Measurements from ENCODE around the gene NEUROG3. TPM values are rescaled to one million over a fixed set of nuclear protein-coding genes. Genes with fewer than 3 reads are reported as not detected.

The NEUROG3 gene, protein sequence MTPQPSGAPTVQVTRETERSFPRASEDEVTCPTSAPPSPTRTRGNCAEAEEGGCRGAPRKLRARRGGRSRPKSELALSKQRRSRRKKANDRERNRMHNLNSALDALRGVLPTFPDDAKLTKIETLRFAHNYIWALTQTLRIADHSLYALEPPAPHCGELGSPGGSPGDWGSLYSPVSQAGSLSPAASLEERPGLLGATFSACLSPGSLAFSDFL
- total RNA-seq = not detected
- long read RNA-seq = 0 reads

DNA sequence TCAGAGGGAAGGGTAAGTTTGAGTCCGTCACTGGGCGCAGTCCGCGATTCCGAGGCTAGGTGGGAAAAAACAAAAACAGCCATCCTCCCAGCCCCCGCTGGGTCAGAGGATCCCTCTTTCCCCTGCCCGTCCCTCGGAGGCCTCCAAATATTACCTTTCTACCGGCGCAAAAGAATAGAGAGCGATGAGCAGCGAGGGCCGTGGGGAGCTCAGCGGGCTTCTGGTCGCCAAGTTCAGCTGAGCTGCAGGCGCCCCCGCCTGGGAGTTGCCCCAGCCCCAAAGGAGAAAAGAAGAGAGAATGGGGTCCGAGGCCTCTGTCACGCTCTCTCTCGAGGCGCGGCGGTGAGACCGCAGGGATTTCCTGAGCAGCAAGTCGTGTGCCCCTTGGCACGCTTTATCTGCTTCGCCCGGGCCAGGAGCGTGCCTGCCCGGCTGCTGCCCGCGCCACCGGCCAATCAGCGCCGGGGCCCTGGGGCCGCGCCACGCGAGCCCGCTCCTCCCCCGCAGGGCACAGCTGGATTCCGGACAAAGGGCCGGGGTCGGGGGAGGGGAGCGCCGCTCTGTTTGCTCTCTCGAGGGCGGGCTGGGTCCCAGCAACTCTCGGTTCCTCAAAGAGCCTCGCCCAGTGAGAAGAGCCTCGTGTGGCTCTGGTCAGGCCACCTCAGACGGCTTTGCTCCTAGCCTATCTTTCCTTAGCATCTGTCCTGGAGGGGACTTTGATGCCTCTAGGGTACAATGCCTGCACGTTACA lies at the start of gene NEUROG3:
Gene NEUROG3, minus strand, starts transcription at position 367 of the 751 bp plus-strand sequence. CDS start 379 bp downstream, outside the sequence.
- peaks cover 100% of the 10 kb centered on the region for H3K27me3 ChIP-seq (ENCODE audit: low read depth)
- intact Hi-C loops (cut with micrococcal nuclease) = no loop called here
- DNase-seq = no peak
- H3K9me3 ChIP-seq (replicated peaks) = no peaks in the 10 kb centered on the region
- no peaks in the 10 kb centered on the region for H3K36me3 ChIP-seq
- peaks cover 30% of the 10 kb centered on the region for H3K4me1 ChIP-seq
- no peak within 1 kb of the TSS for H3K27ac ChIP-seq (replicated peaks)
- TF ChIP-seq, protein P1, sequence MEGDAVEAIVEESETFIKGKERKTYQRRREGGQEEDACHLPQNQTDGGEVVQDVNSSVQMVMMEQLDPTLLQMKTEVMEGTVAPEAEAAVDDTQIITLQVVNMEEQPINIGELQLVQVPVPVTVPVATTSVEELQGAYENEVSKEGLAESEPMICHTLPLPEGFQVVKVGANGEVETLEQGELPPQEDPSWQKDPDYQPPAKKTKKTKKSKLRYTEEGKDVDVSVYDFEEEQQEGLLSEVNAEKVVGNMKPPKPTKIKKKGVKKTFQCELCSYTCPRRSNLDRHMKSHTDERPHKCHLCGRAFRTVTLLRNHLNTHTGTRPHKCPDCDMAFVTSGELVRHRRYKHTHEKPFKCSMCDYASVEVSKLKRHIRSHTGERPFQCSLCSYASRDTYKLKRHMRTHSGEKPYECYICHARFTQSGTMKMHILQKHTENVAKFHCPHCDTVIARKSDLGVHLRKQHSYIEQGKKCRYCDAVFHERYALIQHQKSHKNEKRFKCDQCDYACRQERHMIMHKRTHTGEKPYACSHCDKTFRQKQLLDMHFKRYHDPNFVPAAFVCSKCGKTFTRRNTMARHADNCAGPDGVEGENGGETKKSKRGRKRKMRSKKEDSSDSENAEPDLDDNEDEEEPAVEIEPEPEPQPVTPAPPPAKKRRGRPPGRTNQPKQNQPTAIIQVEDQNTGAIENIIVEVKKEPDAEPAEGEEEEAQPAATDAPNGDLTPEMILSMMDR (IDR thresholded peaks at IDR 0.05; ENCODE audit: borderline replicate concordance) = no peak
- H3K4me3 ChIP-seq = peak within 1 kb of the TSS; percentile 52

DNA sequence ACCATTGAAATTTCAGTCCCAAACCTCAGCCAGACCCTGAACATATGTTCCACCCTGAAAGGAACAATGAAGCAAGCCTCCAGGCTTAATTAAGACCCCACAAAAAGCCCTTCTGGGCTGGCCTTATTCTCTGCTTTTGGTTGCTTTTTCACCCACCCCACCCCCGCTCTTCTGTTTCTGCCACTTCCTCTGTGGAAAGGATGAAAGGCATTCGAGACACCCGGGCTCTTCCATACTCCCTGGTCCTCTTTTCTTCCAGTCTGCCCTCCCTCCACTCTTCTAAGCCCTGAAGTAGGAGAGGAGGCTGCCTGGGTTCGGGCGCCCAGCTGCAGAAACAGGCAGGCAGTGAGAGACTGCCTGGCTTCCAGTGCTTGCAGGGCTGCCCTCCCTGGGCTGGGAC lies 47.4 kb upstream of the NEUROG3 start:
- peaks cover 7% of the 10 kb centered on the region for H3K9me3 ChIP-seq (replicated peaks)
- no peak overlapping the region for H3K4me3 ChIP-seq
- intact Hi-C loops (cut with micrococcal nuclease) = no loop called here
- no peak for DNase-seq
- TF ChIP-seq, protein P1 (IDR thresholded peaks at IDR 0.05; ENCODE audit: borderline replicate concordance) = no peak
- H3K27me3 ChIP-seq (ENCODE audit: low read depth) = peaks cover 56% of the 10 kb centered on the region
- no peaks in the 10 kb centered on the region for H3K36me3 ChIP-seq
- H3K27ac ChIP-seq (replicated peaks) = no peak overlapping the region
- H3K4me1 ChIP-seq = no peaks in the 10 kb centered on the region

DNA sequence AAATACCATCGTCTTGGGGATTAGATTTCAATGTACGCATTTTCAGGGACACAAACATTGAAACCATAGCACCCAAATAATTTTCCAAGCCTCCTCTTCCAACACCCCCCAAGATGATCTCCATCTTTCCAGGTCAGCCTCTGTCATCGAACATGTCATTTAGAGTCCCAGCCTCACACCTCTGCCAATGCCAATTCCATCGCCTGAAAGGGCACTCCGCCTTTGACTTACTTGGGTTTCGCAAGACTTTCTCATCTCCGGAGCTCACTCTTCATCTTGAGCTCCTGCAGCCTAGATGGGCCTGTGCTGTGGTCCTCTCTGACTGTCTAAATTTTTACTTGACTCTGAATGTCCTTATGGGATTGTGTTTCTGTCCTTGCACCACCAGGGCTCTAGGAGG lies 46.4 kb upstream of the NEUROG3 start:
- no peak overlapping the region for H3K27ac ChIP-seq (replicated peaks)
- peaks cover 56% of the 10 kb centered on the region for H3K27me3 ChIP-seq (ENCODE audit: low read depth)
- no peaks in the 10 kb centered on the region for H3K4me1 ChIP-seq
- intact Hi-C loops (cut with micrococcal nuclease) = no loop called here
- H3K9me3 ChIP-seq (replicated peaks) = peaks cover 7% of the 10 kb centered on the region
- DNase-seq = no peak
- H3K36me3 ChIP-seq = no peaks in the 10 kb centered on the region
- TF ChIP-seq, protein P1 (IDR thresholded peaks at IDR 0.05; ENCODE audit: borderline replicate concordance) = no peak
- H3K4me3 ChIP-seq = no peak overlapping the region

DNA sequence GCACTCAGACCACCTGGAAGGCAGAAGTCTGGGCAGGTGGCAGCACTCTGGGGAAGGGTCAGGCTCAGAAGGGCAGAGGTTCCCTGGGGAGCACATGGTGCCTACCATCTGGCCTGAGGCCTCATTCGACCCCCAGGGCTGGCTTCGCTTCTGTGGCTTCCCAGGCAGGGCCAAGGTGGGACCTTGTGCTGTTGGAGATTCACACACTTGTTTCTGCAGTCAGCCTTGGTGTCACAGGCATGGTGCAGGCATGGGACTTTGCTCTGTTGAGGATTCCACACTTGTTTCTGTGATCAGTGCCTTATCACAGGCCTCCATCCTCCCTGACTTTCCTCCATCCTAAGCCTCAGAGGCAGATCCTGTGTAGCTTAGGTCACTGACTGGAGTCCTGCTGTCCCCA lies 45.5 kb upstream of the NEUROG3 start:
- no peak overlapping the region for H3K4me3 ChIP-seq
- H3K9me3 ChIP-seq (replicated peaks) = peaks cover under 1% of the 10 kb centered on the region
- H3K36me3 ChIP-seq = no peaks in the 10 kb centered on the region
- no peak overlapping the region for H3K27ac ChIP-seq (replicated peaks)
- H3K4me1 ChIP-seq = no peaks in the 10 kb centered on the region
- peaks cover 56% of the 10 kb centered on the region for H3K27me3 ChIP-seq (ENCODE audit: low read depth)
- TF ChIP-seq, protein P1 (IDR thresholded peaks at IDR 0.05; ENCODE audit: borderline replicate concordance) = no peak
- intact Hi-C loops (cut with micrococcal nuclease) = no loop called here
- DNase-seq = no peak

DNA sequence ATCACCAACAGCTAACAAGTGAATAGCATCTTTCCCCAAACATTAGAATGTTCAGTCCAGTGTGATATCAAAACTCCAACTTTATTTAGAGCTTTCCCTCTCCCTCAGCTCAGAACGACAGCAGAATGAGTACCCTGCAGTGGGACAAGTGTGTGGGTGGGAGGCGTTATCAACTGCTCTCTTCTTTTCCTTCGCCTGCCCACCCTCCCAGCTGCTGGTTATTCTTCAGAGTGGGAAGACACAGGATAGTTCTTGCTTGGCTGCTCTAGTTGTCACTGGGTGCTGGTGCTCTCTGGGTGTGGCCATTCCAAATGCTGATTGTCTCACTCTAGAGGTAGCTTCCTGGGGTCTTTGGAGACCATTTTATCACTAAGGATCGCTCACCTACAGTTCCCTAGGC lies 43.1 kb upstream of the NEUROG3 start:
- DNase-seq = no peak
- Histone ChIP-seq H3K4me3 (no peak overlapping the region), H3K27ac (replicated peaks) (no peak overlapping the region), H3K4me1 (no peaks in the 10 kb centered on the region), H3K36me3 (no peaks in the 10 kb centered on the region), H3K27me3 (ENCODE audit: low read depth) (peaks cover 34% of the 10 kb centered on the region), H3K9me3 (replicated peaks) (peaks cover under 1% of the 10 kb centered on the region)
- intact Hi-C loops (cut with micrococcal nuclease) = no loop called here
- TF ChIP-seq, protein P1 (IDR thresholded peaks at IDR 0.05; ENCODE audit: borderline replicate concordance) = no peak

All from left ventricle myocardium inferior (tissue), 1 donor.